CD4-positive, alpha-beta T cell treated with Interleukin-17A for 1 hour (primary cell): ENCODE data around the gene PTGS1.
"Not testable (repeated sequence)": the region's sequence is repeated elsewhere in the genome, so short reads cannot be mapped to it uniquely, and the experiment has no call there.

ENCODE experiments used
- DNase-seq: peaks from one replicate; pipeline ENCODE4 v3.0.0-alpha.2; 2020

Gene PTGS1

DNA sequence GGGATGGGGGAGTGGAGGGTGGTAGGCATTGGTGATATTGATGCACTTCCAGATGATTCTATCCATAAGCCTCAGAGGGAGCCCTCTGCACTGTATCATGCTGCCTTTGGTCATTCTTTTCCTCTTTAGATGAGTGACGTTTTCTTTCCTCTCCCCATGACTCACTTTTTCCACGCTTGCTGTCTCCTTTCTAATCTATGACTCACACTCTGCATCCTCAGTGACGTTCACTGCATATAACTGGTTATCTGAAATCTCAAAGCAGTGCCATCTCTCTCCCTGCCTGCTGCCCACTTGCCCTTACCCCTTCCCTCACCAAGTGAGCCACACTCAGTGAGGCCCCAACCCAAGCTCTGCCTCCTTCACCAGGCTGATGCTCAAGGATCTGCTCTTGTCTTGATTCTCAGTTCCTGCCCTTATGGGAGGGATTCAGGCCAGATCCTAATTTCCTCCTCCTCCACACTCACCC lies 31.6 kb downstream of the PTGS1 start:
- no peak for DNase-seq

DNA sequence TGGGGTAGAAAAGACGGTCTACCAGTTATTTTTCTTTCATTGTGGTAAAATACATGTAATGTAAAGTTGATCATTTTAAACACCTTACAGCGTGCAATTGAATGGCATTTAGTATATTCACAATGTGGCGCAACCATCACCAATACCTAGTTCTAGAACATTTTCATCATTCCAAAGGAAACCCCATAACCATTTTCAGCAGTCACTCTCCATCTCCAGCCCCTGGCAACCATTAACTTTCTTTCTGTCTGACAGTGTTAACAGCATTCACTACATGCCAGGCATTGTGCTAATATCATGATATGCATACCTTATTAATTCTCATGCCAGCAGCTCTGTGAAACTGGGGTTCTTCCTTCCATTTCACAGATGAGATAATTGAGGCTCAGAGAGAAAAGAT lies 32.0 kb downstream of the PTGS1 start:
- no peak for DNase-seq

- DNase-seq: no peak
Measured at GRCh38 chr9:122403381-122404000, 32.7 kb downstream of the PTGS1 start.

DNA sequence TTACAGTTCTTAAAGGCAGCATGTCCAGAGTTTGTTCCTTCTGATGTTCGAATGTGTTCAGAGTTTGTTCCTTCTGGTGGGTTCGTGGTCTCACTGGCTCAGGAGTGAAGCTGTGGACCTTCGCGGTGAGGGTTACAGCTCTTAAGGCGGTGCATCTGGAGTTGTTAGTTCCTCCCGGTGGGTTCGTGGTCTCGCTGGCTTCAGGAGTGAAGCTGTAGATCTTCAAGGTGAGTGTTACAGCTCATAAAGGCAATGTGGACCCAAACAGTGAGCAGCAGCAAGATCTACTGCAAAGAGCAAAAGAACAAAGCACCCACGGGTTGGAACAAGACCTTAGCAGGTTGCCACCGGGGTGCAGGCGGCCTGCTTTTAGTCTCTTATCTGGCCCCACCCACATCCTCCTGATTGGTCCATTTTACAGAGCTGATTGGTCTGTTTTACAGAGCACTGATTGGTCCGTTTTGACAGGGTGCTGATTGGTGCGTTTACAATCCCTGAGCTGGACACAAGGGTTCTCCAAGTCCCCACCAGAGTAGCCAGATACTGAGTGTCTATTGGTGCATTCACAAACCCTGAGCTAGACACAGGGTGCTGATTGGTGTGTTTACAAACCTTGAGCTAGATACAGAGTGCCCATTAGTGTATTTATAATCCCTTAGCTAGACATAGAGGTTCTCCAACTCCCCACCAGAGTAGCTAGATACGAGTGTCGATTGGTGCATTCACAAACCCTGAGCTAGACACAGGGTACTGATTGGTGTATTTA lies 34.7 kb downstream of the PTGS1 start:
- DNase-seq: not testable (repeated sequence)

DNA sequence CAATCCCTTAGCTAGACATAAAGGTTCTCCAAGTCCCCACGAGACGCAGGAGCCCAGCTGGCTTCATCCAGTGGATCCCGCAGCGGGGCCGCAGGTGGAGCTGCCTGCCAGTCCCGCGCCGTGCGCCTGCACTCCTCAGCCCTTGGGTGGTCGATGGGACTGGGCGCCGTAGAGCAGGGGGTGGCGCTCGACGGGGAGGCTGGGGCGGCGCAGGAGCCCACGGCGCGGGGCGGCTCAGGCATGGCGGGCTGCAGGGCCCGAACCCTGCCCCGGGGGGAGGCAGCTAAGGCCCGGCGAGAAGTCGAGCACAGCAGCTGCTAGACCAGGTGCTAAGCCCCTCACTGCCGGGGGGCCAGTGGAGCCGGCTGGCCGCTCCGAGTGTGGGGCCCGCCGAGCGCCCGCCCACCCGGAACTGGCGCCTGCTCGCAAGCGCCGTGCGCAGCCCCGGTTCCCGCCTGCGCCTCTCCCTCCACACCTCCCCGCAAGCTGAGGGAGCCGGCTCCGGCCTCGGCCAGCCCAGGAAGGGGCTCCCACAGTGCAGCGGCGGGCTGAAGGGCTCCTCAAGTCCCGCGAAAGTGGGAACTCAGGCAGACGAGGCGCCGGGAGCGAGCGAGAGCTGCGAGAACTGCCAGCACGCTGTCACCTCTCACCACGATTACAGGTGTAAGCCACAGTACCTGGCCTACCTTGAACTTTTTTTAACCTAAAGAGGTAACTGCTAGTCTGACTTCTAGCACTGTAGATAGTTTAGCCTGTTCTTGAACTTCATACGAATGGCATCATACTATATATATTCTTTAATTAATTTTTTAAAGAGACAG lies 35.5 kb downstream of the PTGS1 start:
- no peak for DNase-seq

GRCh38 chr9:122414108-122414507 lies 43.3 kb downstream of the PTGS1 start:
- not testable (repeated sequence) for DNase-seq

- DNase-seq: no peak
Measured at GRCh38 chr9:122418016-122418415, 47.2 kb downstream of the PTGS1 start.

GRCh38 chr9:122420315-122420714 lies 49.5 kb downstream of the PTGS1 start:
- DNase-seq: no peak

- DNase-seq: no peak
Measured at GRCh38 chr9:122425087-122425486, 54.3 kb downstream of the PTGS1 start.

DNA sequence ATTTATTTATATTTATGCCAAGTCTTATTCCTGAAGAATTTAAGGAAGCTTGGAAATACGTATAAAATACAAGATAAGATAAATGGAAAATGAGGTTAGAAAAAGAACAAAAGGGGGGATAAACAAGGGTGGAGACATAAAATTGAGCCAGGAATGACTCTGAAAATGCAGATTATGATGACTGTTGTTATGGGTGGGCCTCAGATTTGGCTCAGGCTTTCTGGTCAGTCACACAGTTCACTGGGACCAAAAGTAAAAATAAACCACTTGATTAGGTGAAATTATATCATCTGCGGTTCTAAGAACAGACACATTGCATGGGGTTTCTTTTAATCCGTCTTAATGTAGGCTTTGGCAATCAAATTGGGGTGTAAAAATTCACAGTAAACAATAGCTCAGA lies 55.9 kb downstream of the PTGS1 start:
- no peak for DNase-seq

DNA sequence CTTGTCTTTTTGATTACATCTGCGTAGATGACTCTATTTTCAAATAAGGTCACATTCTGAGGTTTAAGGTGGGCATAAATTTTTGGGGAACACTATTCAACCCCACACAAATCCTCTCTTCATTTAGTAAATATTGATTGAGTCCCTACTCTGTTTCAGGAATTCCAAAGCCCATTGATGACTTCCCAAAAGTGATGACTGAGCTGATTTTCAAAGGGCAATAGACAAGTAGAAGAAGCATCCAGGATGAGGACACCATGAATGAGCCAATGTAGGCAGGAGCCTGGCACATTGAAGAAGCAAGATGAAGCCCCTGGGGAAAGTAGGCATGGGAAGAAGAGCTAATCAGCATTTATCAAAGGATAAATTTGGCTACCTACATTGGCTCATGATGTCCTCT lies 71.7 kb downstream of the PTGS1 start:
- DNase-seq: no peak

DNA sequence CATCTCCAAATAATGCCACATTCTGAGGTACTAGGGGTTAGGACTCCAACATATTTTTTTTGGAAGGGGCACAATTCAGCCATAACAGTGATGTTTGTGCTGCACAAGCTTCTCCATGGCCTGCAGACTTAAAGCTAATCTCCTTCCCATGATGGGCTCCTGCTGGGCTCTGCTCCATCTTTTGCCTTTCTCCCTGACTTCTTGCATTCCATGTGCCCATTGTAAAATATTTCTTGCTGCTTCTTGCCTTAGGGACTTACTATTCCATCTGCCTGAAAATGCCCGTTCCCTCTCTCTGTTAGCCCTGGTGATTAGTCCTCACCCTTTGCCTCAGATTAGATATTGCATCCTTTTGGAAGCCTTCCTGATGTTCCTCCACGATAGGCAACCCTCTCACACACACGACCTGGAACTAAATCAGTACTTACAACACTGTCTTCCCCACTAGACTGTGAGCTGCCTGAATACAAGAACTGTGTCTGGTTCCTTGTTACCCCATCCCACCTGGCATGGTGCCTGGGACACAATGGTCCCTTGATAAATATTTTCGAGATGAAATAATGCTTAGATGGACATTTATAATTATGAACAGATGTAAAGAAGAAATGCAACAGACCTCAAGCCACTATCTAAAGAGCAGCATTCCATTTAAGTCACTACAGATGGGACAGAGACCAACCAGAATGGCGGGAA lies 73.4 kb downstream of the PTGS1 start:
- no peak for DNase-seq
